AG09309 (cell line): ENCODE results near the gene TCF3.

ENCODE experiments used
- DNase-seq: peaks from one replicate; pipeline ENCODE4 v3.0.0-alpha.2; 2010; ENCODE audit warnings: low read depth
- H3K4me3 ChIP-seq: 2 replicates; pipeline ENCODE4 v1.5.1; 2011; ENCODE audit warnings: mild to moderate bottlenecking, low read depth, low read length, moderate library complexity; ENCODE audit not compliant: control insufficient read depth
- TF ChIP-seq, protein P1 (sequence below): IDR thresholded peaks from 2 replicates; pipeline ENCODE4 v1.5.1; 2011; ENCODE audit warnings: mild to moderate bottlenecking, low read depth, low read length, inconsistent platforms; ENCODE audit not compliant: insufficient read depth, control insufficient read depth; ENCODE audit errors: missing control alignments

TCF3 gene

DNA sequence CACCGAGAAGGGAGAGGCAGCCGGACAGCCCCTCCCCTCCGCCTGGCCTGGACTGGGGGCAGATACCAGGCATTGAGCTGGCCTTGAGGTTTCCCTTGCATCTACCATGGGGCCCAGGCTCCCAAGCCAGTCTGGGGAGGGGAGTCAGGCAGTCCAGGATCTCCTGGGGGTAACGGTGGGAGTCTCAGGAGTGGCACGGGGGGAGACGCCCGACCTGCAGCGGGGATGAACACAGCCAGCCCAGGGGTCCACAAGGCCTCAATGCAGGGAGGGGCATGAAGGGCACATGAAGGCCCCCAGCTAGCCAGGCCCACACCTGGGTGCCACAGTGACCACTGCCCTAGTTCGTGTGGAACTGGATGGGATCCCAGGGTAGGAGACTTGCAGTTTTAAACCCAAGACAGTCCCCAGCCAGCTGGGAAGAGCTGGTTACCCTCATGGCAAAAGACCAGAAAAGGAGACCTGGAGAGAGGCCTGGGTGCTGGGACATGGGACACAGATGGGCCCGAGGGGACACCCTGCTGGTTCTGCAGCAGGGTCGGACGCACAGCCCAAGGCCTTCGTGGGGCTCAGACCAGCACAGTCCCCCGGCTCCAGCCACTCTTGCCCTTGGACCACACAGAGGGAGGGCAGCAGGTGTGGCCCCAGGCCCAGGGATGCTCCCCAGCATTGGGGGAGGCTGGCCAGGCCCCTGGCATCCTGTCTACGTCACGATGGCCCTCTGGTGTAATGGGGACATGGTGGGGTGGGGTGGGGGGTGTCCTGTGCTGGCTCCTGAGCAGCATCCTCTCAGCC lies 42.5 kb downstream of the TCF3 start:
- H3K4me3 ChIP-seq, result no peak overlapping the region
- no peak for DNase-seq
- TF ChIP-seq, protein P1, sequence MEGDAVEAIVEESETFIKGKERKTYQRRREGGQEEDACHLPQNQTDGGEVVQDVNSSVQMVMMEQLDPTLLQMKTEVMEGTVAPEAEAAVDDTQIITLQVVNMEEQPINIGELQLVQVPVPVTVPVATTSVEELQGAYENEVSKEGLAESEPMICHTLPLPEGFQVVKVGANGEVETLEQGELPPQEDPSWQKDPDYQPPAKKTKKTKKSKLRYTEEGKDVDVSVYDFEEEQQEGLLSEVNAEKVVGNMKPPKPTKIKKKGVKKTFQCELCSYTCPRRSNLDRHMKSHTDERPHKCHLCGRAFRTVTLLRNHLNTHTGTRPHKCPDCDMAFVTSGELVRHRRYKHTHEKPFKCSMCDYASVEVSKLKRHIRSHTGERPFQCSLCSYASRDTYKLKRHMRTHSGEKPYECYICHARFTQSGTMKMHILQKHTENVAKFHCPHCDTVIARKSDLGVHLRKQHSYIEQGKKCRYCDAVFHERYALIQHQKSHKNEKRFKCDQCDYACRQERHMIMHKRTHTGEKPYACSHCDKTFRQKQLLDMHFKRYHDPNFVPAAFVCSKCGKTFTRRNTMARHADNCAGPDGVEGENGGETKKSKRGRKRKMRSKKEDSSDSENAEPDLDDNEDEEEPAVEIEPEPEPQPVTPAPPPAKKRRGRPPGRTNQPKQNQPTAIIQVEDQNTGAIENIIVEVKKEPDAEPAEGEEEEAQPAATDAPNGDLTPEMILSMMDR, result no peak

DNA sequence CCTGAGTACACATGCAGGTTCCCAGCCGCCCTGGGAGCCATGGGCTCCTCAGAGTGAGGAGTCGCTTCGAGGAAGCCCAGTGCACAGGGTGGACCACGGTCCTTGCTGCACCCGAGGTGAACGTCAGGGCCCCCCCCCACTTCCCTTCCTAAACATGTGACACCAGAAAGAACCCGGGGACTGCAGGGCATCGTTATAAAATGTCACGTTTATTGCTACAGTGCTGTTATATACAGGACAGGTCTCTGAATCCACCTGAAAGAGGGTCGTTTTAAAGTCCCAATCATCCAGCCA lies 43.4 kb downstream of the TCF3 start:
- no peak for DNase-seq
- no peak overlapping the region for H3K4me3 ChIP-seq
- TF ChIP-seq, protein P1, result no peak

DNA sequence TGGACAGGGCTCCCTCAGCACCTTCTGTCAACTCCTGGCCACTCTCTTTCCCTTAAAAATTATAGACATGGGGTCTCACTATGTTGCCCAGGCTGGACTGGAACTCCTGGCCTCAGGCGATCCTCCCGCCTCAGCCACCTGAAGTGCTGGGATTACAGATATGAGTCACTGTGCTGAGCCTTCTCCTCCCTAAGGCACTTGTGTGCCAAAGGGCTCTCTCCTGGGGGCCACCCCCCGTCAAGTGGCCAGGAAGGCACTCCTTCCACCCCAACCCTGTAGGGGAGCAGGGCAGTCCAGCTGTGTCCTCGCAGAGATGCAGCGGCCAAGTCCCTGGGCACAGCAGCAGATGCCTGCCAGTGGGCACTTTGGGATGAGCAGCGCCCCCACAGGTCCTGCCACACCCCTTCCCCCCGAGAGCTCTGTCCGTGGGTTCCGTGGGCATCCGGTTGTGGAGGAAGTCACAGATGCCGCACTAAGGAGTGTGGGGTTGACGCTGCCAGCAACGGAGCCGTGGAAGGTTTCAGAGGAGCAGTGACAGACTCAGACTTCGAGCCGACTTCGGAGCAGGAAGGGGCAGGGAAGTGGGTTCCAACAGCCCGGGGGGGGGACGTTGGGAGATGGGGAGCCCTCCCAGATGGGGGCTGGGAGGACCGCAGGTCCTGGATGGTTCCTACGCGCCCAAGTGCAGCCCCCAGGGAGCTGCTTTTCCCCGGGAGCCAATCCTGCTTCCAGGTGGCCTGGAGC lies 43.9 kb downstream of the TCF3 start:
- TF ChIP-seq, protein P1, result no peak
- H3K4me3 ChIP-seq, result no peak overlapping the region
- DNase-seq, result no peak

GRCh38 chr19:1606138-1606651 lies 46.2 kb downstream of the TCF3 start:
- TF ChIP-seq, protein P1, result no peak
- peak overlapping the region; percentile 97 for H3K4me3 ChIP-seq
- DNase-seq, result no peak

DNA sequence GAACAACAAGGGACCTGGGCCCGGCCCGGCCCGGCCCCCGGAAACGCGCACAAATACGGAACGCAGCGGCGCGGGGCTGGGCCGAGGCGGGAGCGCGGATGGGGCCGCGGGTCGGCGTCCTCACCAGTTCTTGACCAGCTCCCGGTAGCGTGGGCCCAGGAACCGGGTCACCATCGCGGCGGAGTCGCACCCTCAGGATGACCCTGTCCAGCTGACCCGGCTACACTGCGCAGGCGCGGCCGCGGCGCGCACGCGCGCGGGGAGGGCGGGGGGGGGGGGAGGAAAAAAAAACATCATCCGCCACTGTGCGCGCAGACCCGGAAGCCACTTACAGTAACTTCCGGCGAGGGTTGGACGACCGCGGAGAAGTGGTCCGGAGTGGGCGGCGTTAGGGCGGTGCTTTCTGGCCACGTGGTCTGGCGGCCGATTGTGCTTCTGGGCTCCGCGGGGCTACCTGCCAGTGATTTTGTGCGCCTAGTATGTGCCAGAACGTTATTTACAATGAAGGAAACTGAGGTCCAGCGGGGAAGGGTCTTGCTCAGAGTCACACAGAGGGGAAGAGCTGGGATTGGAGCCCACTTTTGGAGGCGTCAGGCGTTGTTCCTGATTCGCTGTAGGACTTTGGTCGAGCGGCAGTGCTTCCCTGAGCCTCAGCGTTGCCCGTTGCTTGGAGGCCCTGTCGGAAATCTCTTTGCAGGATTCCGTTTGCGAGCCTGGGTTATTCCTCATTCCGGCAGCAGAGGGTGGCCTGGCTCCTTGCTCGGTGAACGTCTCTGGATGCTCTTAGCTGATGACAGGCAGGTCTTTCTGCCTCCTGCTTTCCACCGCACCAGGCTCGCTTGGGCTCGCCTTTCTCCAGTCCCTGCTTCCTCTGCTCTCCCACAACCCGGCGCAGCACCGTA lies 46.9 kb downstream of the TCF3 start, which contains the start of gene UQCR11:
UQCR11 (minus strand) TSS at position 227 of the 902 bp plus-strand sequence; CDS start at position 174, 53 bp downstream.
- H3K4me3 ChIP-seq, result peak within 1 kb of the TSS; percentile 97
- TF ChIP-seq, protein P1, result peak; percentile 70
- DNase-seq, result peak; percentile 92

DNA sequence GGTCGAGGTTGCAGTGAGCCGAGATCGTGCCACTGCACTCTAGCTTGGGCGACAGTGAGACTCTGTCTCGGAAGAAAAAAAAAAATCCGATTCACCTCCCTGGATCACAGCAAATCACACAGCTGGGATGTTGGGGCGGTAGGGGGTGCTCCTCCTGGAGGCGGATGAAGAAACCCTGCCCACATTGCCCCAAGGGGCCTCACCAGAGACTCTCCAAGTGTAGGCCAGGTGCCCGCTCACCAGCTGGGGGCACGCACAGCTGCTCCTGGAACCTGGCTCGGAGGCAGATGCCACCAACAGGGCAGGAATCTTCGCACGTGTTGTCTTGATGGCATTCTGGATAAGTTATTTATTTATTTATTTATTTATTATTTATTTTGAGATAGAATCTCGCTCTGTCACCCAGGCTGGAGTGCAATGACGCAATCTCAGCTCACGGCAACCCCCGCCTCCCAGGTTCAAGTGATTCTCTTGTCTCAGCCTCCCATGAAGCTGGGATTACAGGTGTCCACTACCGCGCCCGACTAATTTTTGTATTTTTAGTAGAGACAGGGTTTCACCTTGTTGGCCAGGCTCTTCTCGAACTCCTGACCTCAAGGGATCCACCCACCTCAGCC lies 50.2 kb downstream of the TCF3 start:
- no peak overlapping the region for H3K4me3 ChIP-seq
- TF ChIP-seq, protein P1, result no peak
- DNase-seq, result no peak
